ENCODE results near the gene APOL3.

DNA sequence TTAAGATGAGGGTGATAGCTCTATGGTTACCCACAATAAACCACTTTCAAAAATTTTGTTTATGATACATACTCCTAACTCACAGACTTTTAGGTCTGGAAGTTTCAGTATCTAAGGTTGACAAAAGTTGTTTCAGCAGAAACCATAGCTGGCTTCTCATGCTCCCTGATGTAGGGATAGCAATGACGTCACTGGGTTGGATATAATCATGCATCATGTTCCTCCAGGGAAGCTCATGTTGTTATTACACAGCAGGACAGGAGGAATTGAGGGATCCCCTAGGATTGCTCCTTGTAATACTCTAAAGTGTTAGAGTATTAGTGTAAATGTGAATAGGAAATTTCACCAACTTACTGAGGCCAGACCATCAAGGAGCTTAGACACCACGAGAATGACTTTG lies 23.6 kb downstream of the APOL3 start:
- TF ChIP-seq EZH2phosphoT487 (IDR thresholded peaks at IDR 0.05; ENCODE audit: low read depth, severe bottlenecking, unreplicated experiment), result no peak
- TF ChIP-seq, protein P1, sequence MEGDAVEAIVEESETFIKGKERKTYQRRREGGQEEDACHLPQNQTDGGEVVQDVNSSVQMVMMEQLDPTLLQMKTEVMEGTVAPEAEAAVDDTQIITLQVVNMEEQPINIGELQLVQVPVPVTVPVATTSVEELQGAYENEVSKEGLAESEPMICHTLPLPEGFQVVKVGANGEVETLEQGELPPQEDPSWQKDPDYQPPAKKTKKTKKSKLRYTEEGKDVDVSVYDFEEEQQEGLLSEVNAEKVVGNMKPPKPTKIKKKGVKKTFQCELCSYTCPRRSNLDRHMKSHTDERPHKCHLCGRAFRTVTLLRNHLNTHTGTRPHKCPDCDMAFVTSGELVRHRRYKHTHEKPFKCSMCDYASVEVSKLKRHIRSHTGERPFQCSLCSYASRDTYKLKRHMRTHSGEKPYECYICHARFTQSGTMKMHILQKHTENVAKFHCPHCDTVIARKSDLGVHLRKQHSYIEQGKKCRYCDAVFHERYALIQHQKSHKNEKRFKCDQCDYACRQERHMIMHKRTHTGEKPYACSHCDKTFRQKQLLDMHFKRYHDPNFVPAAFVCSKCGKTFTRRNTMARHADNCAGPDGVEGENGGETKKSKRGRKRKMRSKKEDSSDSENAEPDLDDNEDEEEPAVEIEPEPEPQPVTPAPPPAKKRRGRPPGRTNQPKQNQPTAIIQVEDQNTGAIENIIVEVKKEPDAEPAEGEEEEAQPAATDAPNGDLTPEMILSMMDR (IDR thresholded peaks at IDR 0.05; ENCODE audit: poor library complexity), result no peak
- no peak for TF ChIP-seq EZH2 (IDR thresholded peaks at IDR 0.05; ENCODE audit: borderline replicate concordance)

Data from hepatocyte (in vitro differentiated cells).